IMR-90 (cell line): Measurements from ENCODE around the gene UBN2. TPM values are rescaled to one million over a fixed set of nuclear protein-coding genes. Genes with fewer than 3 reads are reported as not detected.

Experiments
- ATAC-seq: fragments of 200-7000 bp; cut with Tn5 transposase; 2 replicates; pipeline ENCODE4 v1.9.1; 2020; ENCODE audit warnings: low read depth, mild to moderate bottlenecking, moderate library complexity
- BruUV-seq: library from RNA; stranded (reverse); fragments of 400-500 nt; replicated peaks from 2 replicates; lab custom pipeline; 2021; lab: Mats Ljungman, UMichigan
- CTCF ChIA-PET: fragments of 300-600 bp; formaldehyde crosslinking; extraction: SDS; loops from one replicate; lab custom pipeline; 2021; ENCODE audit warnings: antibody characterized with exemption; lab: Yijun Ruan, JAX
- POLR2A ChIA-PET: fragments of 300-600 bp; sonication (Branson Sonifier 250); formaldehyde crosslinking; loops from one replicate; lab custom pipeline; 2022; ENCODE audit warnings: antibody characterized with exemption; ENCODE audit not compliant: unreplicated experiment; lab: Charles Lee
- DNase-seq: peaks from one replicate; pipeline ENCODE4 v3.0.0; 2013
- H2AFZ ChIP-seq: replicated peaks from 2 replicates; pipeline ENCODE3; 2013; ENCODE audit warnings: low read length, mild to moderate bottlenecking; ENCODE audit not compliant: poor library complexity
- H2AK5ac ChIP-seq: 2 replicates; pipeline ENCODE4 v1.6.1; 2013; ENCODE audit warnings: low read depth, low read length, inconsistent platforms
- H2AK9ac ChIP-seq: replicated peaks from 2 replicates; pipeline ENCODE3; 2013; ENCODE audit warnings: mild to moderate bottlenecking, low read depth, low read length, moderate library complexity; ENCODE audit not compliant: poor library complexity
- H2BK120ac ChIP-seq: 2 replicates; pipeline ENCODE4 v1.6.1; 2013; ENCODE audit warnings: low read depth, low read length, inconsistent platforms
- H2BK15ac ChIP-seq: 3 replicates; pipeline ENCODE4 v1.6.1; 2013; ENCODE audit warnings: low read depth, low read length, inconsistent platforms
- H2BK20ac ChIP-seq: 2 replicates; pipeline ENCODE4 v1.6.1; 2013; ENCODE audit warnings: low read depth, mild to moderate bottlenecking, inconsistent platforms, low read length, moderate library complexity
- H2BK5ac ChIP-seq: 2 replicates; pipeline ENCODE4 v1.6.1; 2013; ENCODE audit warnings: mild to moderate bottlenecking, low read depth, low read length, inconsistent platforms; ENCODE audit not compliant: poor library complexity, severe bottlenecking
- H3K14ac ChIP-seq: replicated peaks from 2 replicates; pipeline ENCODE4 v1.6.1; 2013; ENCODE audit warnings: low read depth, low read length, inconsistent platforms
- H3K18ac ChIP-seq: 2 replicates; pipeline ENCODE4 v1.6.1; 2013; ENCODE audit warnings: low read depth, low read length, control low read depth
- H3K23ac ChIP-seq: 2 replicates; pipeline ENCODE4 v1.6.1; 2013; ENCODE audit warnings: low read depth, low read length, inconsistent platforms
- H3K27ac ChIP-seq: 2 replicates; pipeline ENCODE4 v1.5.1; 2013; ENCODE audit warnings: mild to moderate bottlenecking, control low read depth, low read length; ENCODE audit not compliant: insufficient read depth
- H3K27me3 ChIP-seq: 2 replicates; pipeline ENCODE4 v1.6.1; 2013; ENCODE audit warnings: low read length; ENCODE audit not compliant: control insufficient read depth, insufficient read depth
- H3K36me3 ChIP-seq: 2 replicates; pipeline ENCODE4 v1.6.1; 2013; ENCODE audit warnings: low read length, mixed read lengths; ENCODE audit not compliant: control insufficient read depth, insufficient read depth
- H3K4ac ChIP-seq: 2 replicates; pipeline ENCODE4 v1.6.1; 2013; ENCODE audit warnings: low read depth, low read length, inconsistent platforms
- H3K4me1 ChIP-seq: 2 replicates; pipeline ENCODE4 v1.6.1; 2013; ENCODE audit warnings: low read length, mixed read lengths; ENCODE audit not compliant: control insufficient read depth, insufficient read depth
- H3K4me2 ChIP-seq: 2 replicates; pipeline ENCODE4 v1.6.1; 2013; ENCODE audit warnings: low read depth, mild to moderate bottlenecking, control low read depth, low read length, moderate library complexity
- H3K4me3 ChIP-seq: 2 replicates; pipeline ENCODE4 v1.5.1; 2013; ENCODE audit warnings: low read depth, mild to moderate bottlenecking, control low read depth, low read length, moderate library complexity; ENCODE audit not compliant: insufficient read depth
- H3K56ac ChIP-seq: 2 replicates; pipeline ENCODE4 v1.6.1; 2013; ENCODE audit warnings: low read length, inconsistent platforms; ENCODE audit not compliant: insufficient read depth; ENCODE audit errors: extremely low read depth
- H3K79me1 ChIP-seq, 2 experiments: 2 replicates each; pipeline ENCODE4 v1.6.1; 2013; ENCODE audit warnings: low read length in 2 of 2, inconsistent platforms in 1 of 2, low read depth in 1 of 2
- H3K9ac ChIP-seq: 2 replicates; pipeline ENCODE4 v1.6.1; 2013; ENCODE audit warnings: low read depth, low read length, control low read depth
- H3K9me1 ChIP-seq: 2 replicates; pipeline ENCODE4 v1.6.1; 2013; ENCODE audit warnings: low read length, inconsistent platforms; ENCODE audit not compliant: insufficient read depth
- H3K9me3 ChIP-seq: 2 replicates; pipeline ENCODE4 v1.6.1; 2013; ENCODE audit warnings: low read length; ENCODE audit not compliant: control insufficient read depth, insufficient read depth
- H4K20me1 ChIP-seq: 2 replicates; pipeline ENCODE4 v1.6.1; 2013; ENCODE audit warnings: low read length, inconsistent platforms; ENCODE audit not compliant: insufficient read depth
- H4K5ac ChIP-seq: 2 replicates; pipeline ENCODE4 v1.6.1; 2013; ENCODE audit warnings: mild to moderate bottlenecking, low read depth, low read length, control low read depth
- H4K8ac ChIP-seq, 2 experiments: 2 replicates each; pipeline ENCODE4 v1.6.1; 2013; ENCODE audit warnings: low read depth in 2 of 2, low read length in 2 of 2, control low read depth in 1 of 2, inconsistent platforms in 1 of 2
- H4K91ac ChIP-seq: 2 replicates; pipeline ENCODE4 v1.6.1; 2013; ENCODE audit warnings: low read depth, low read length, inconsistent platforms; ENCODE audit not compliant: insufficient read depth
- CHD1 ChIP-seq: IDR thresholded peaks from 2 replicates; pipeline ENCODE4 v1.6.1; 2012; ENCODE audit warnings: low read depth, low read length, improper control_type of control experiment
- FOS ChIP-seq: fragments of 150-350 bp; IDR thresholded peaks from 2 replicates; pipeline ENCODE4 v1.6.1; 2016; ENCODE audit warnings: low read depth, low read length
- MAZ ChIP-seq: IDR thresholded peaks from 2 replicates; pipeline ENCODE4 v1.6.1; 2012; ENCODE audit warnings: low read depth, mild to moderate bottlenecking, low read length, improper control_type of control experiment, moderate library complexity, borderline replicate concordance
- MXI1 ChIP-seq: IDR thresholded peaks from 2 replicates; pipeline ENCODE4 v1.6.1; 2012; ENCODE audit warnings: low read depth, mild to moderate bottlenecking, low read length, moderate library complexity, borderline replicate concordance
- POLR2A ChIP-seq: IDR thresholded peaks from 2 replicates; pipeline ENCODE4 v1.6.1; 2012; ENCODE audit warnings: mild to moderate bottlenecking, low read depth, low read length
- RAD21 ChIP-seq: IDR thresholded peaks from 2 replicates; pipeline ENCODE4 v1.6.1; 2012; ENCODE audit warnings: low read length, improper control_type of control experiment
- WGBS, 2 experiments: methylation state at CpG; one replicate each; pipeline versions ENCODE4 v1.1.5 to v1.1.7; 2013; ENCODE audit warnings: missing lambda C conversion rate in 2 of 2; ENCODE audit not compliant: insufficient read length in 1 of 2; ENCODE audit errors: extremely low coverage in 2 of 2; 5-methylcytosine and 5-hydroxymethylcytosine counted together
- dilution Hi-C: fragments of 300-500 bp; cut with HindIII; formaldehyde crosslinking; loops from one replicate; pipeline ENCODE4 v1.14.3; 2018; ENCODE audit warnings: low sequenced_read_pairs; ENCODE audit not compliant: unreplicated experiment
- in situ Hi-C: fragments of 300-500 bp; cut with MboI; formaldehyde crosslinking; loops from 3 replicates; pipeline ENCODE4 v1.14.3; 2019; ENCODE audit warnings: low sequenced_read_pairs, inconsistent platforms, mixed read lengths
- intact Hi-C: fragments of 100-400 bp; cut with micrococcal nuclease; formaldehyde crosslinking; loops from 2 replicates; pipeline ENCODE4 v1.10.0; 2022
- polyA plus RNA-seq, 3 experiments: library from polyadenylated mRNA; depleted of rRNA; stranded (reverse); fragments of >200 nt; gene quantifications; 2 replicates each; pipeline ENCODE4 v1.2.3, GENCODE V29; 2012; ENCODE audit warnings: low replicate concordance in 1 of 3
- total RNA-seq: library from RNA; depleted of rRNA; stranded (reverse); fragments of >200 nt; gene quantifications from 2 replicates; pipeline ENCODE4 v1.2.3, GENCODE V29; 2012
- TF ChIP-seq, protein P1 (sequence below): fragments of 150-350 bp; IDR thresholded peaks from 2 replicates; pipeline ENCODE4 v1.6.1; 2016; ENCODE audit warnings: low read depth, mild to moderate bottlenecking, low read length, moderate library complexity, borderline replicate concordance

Gene UBN2
- total and polyA plus RNA-seq, 2 of the 4 experiments (the other 2 are of a cell fraction), result 1.6 to 2.3 TPM

- Histone ChIP-seq H3K18ac (no peak overlapping the region), H3K9me3 (no peaks in the 10 kb centered on the region), H3K4me2 (peak overlapping the region; percentile 71), H2BK120ac (no peak overlapping the region), H3K79me1 (peaks cover 6 to 19% of the 10 kb centered on the region in 2 experiments), H3K4me3 (peak overlapping the region; percentile 14; the same call in 1 of the 2 replicates), H3K9me1 (no peaks in the 10 kb centered on the region), H2BK5ac (no peak overlapping the region), H4K91ac (no peak overlapping the region), H3K27ac (no peak overlapping the region), H2BK15ac (no peak overlapping the region), H2AK9ac (no peak overlapping the region), H3K4me1 (no peaks in the 10 kb centered on the region), H2AK5ac (no peak overlapping the region), H3K36me3 (peaks cover 6% of the 10 kb centered on the region), H4K8ac (no peak overlapping the region), H3K9ac (no peak overlapping the region), H3K14ac (no peak overlapping the region), H3K23ac (no peak overlapping the region), H3K4ac (no peak overlapping the region), H4K5ac (no peak overlapping the region), H3K56ac (no peak overlapping the region), H3K27me3 (no peaks in the 10 kb centered on the region), H2BK20ac (no peak overlapping the region), H2AFZ (no peak overlapping the region), H4K20me1 (peaks cover 7% of the 10 kb centered on the region; the same call in 1 of the 2 replicates)
- WGBS, 2 experiments, result no CpG with 5 or more reads among the region's 2 CpGs
- POLR2A ChIA-PET, result no interaction called here
- intact Hi-C loops (loop anchor here (5.0 kb wide), 1 partner anchor 101 kb away; a partner anchor contains a TSS), dilution Hi-C loops (no loop called here), in situ Hi-C loops (no loop called here)
- DNase-seq (peak; percentile 51), ATAC-seq (no peak)
- TF ChIP-seq MXI1, result no peak
- no peak for TF ChIP-seq CHD1
- TF ChIP-seq RAD21, result no peak
- TF ChIP-seq MAZ, result no peak
- TF ChIP-seq FOS, result no peak
- TF ChIP-seq POLR2A, result no peak
- TF ChIP-seq, protein P1, sequence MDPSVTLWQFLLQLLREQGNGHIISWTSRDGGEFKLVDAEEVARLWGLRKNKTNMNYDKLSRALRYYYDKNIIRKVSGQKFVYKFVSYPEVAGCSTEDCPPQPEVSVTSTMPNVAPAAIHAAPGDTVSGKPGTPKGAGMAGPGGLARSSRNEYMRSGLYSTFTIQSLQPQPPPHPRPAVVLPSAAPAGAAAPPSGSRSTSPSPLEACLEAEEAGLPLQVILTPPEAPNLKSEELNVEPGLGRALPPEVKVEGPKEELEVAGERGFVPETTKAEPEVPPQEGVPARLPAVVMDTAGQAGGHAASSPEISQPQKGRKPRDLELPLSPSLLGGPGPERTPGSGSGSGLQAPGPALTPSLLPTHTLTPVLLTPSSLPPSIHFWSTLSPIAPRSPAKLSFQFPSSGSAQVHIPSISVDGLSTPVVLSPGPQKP, result no peak
- TSS peak; percentile 50 for BruUV-seq
- CTCF ChIA-PET, result interaction anchor here (0.6 kb wide), 1 partner anchor 9 kb away, joined by 4 read pairs; no protein-coding TSS in a partner anchor
Observed at GRCh38 chr7:139232904-139233303, 1.9 kb downstream of the UBN2 start.
